PC-3 (cell line): ENCODE measurements around the gene PPFIBP1. TPM values are rescaled to one million over a fixed set of nuclear protein-coding genes. Genes with fewer than 3 reads are reported as not detected.
"Not testable (repeated sequence)": the region's sequence is repeated elsewhere in the genome, so short reads cannot be mapped to it uniquely, and the experiment has no call there.

Experiments
- ATAC-seq: fragments of 200-7000 bp; cut with Tn5 transposase; 2 replicates; pipeline ENCODE4 v1.9.1; 2020; ENCODE audit warnings: mild to moderate bottlenecking, moderate library complexity
- BruUV-seq: library from RNA; stranded (reverse); fragments of 400-500 nt; replicated peaks from 2 replicates; lab custom pipeline; 2021; lab: Mats Ljungman, UMichigan
- CTCF ChIA-PET: fragments of 300-600 bp; sonication (Branson Sonifier 250); formaldehyde crosslinking; loops from one replicate; lab custom pipeline; 2022; ENCODE audit warnings: antibody characterized with exemption; lab: Charles Lee
- POLR2A ChIA-PET: fragments of 300-600 bp; sonication (Branson Sonifier 250); formaldehyde crosslinking; loops from one replicate; lab custom pipeline; 2022; ENCODE audit warnings: antibody characterized with exemption; ENCODE audit not compliant: unreplicated experiment; lab: Charles Lee
- DNase-seq: peaks from one replicate; pipeline ENCODE4 v3.0.0-alpha.2; 2015
- H2AFZ ChIP-seq: fragments of 300-600 bp; sonication (generic); 2 replicates; pipeline ENCODE4 v1.6.0; 2016; ENCODE audit warnings: antibody characterized with exemption, low read length
- H3F3A ChIP-seq: fragments of 300-600 bp; sonication (generic); one replicate; pipeline ENCODE4 v1.6.0; 2017; ENCODE audit warnings: antibody characterized with exemption, low read length, control low read depth, mild to moderate bottlenecking; ENCODE audit not compliant: unreplicated experiment
- H3K27ac ChIP-seq: fragments of 300-600 bp; sonication (generic); 2 replicates; pipeline ENCODE4 v1.5.1; 2016; ENCODE audit warnings: mild to moderate bottlenecking, low read length
- H3K27me3 ChIP-seq: fragments of 300-600 bp; sonication (generic); 2 replicates; pipeline ENCODE4 v1.6.1; 2016; ENCODE audit warnings: low read length, mixed read lengths
- H3K36me3 ChIP-seq: fragments of 300-600 bp; sonication (generic); 2 replicates; pipeline ENCODE4 v1.6.1; 2016; ENCODE audit warnings: low read depth, mixed run types, low read length, mixed read lengths
- H3K4me1 ChIP-seq: fragments of 300-600 bp; sonication (generic); 2 replicates; pipeline ENCODE4 v1.5.1; 2016; ENCODE audit warnings: low read length; ENCODE audit not compliant: insufficient read depth
- H3K4me2 ChIP-seq: fragments of 300-600 bp; sonication (generic); 2 replicates; pipeline ENCODE4 v1.6.0; 2016; ENCODE audit warnings: low read length
- H3K4me3 ChIP-seq: fragments of 300-600 bp; sonication (generic); 2 replicates; pipeline ENCODE4 v1.5.1; 2016; ENCODE audit warnings: mild to moderate bottlenecking, low read length, mixed read lengths
- H3K79me2 ChIP-seq: fragments of 300-600 bp; sonication (generic); 2 replicates; pipeline ENCODE4 v1.6.1; 2017; ENCODE audit warnings: low read length, mixed read lengths
- H3K9ac ChIP-seq: fragments of 300-600 bp; sonication (generic); 2 replicates; pipeline ENCODE4 v1.6.0; 2016; ENCODE audit warnings: mild to moderate bottlenecking, low read length
- H3K9me2 ChIP-seq: fragments of 300-600 bp; sonication (generic); replicated peaks from 2 replicates; pipeline ENCODE4 v1.6.1; 2016; ENCODE audit warnings: mixed run types, low read length, mixed read lengths
- H3K9me3 ChIP-seq: fragments of 300-600 bp; sonication (generic); 2 replicates; pipeline ENCODE4 v1.6.1; 2016; ENCODE audit warnings: low read length, mixed read lengths
- H4K20me1 ChIP-seq: fragments of 300-600 bp; sonication (generic); 2 replicates; pipeline ENCODE4 v1.6.1; 2016; ENCODE audit warnings: low read length, mixed read lengths
- EZH2 ChIP-seq: fragments of 300-600 bp; sonication (generic); IDR thresholded peaks from one replicate; pipeline ENCODE4 v1.6.1; 2017; ENCODE audit warnings: antibody characterized with exemption, mild to moderate bottlenecking, low read length; ENCODE audit not compliant: unreplicated experiment
- EZH2phosphoT487 ChIP-seq: fragments of 300-600 bp; sonication (generic); IDR thresholded peaks from 2 replicates; pipeline ENCODE4 v1.6.1; 2018; ENCODE audit warnings: mild to moderate bottlenecking, antibody characterized with exemption, low read length, borderline replicate concordance
- intact Hi-C: fragments of 100-400 bp; cut with micrococcal nuclease; formaldehyde crosslinking; loops from 2 replicates; pipeline ENCODE4 v1.9.0; 2023
- total RNA-seq: library from RNA; depleted of rRNA; stranded (reverse); fragments of >200 nt; gene quantifications from 2 replicates; pipeline ENCODE4 v1.2.3, GENCODE V29; 2014
- TF ChIP-seq, protein P1 (sequence below): fragments of 300-600 bp; sonication (generic); conservative IDR thresholded peaks from 2 replicates; pipeline ENCODE4 v1.5.1; 2017; ENCODE audit warnings: antibody characterized with exemption, low read depth, mild to moderate bottlenecking, low read length

PPFIBP1 gene
- total RNA-seq, 1 experiment from 2014 or later, result 56.9 TPM

GRCh38 chr12:27582445-27582844 is 58.4 kb downstream of the PPFIBP1 start:
- H3K79me2 ChIP-seq, result peaks cover 29% of the 10 kb centered on the region
- H3K9me3 ChIP-seq, POLR2A ChIA-PET, H3K27me3 ChIP-seq, BruUV-seq, CTCF ChIA-PET, H2AFZ ChIP-seq, H3K4me1 ChIP-seq, ATAC-seq, H3K9ac ChIP-seq, DNase-seq, intact Hi-C loops, H3K27ac ChIP-seq, H3K4me2 ChIP-seq, H4K20me1 ChIP-seq, H3K9me2 ChIP-seq, H3F3A ChIP-seq, H3K4me3 ChIP-seq: not testable (repeated sequence)
- H3K36me3 ChIP-seq, result peaks cover 14% of the 10 kb centered on the region; the same call in 1 of the 2 replicates

- BruUV-seq, result no TSS peak
- DNase-seq (no peak), ATAC-seq (no peak)
- H3K4me3 ChIP-seq, result no peak overlapping the region
- H3K9ac ChIP-seq, result no peak overlapping the region
- no peak overlapping the region for H3K4me2 ChIP-seq
- no peaks in the 10 kb centered on the region for H3K9me3 ChIP-seq
- CTCF ChIA-PET, result no interaction called here
- H3K36me3 ChIP-seq, result peaks cover 14% of the 10 kb centered on the region; the same call in 1 of the 2 replicates
- H3K27me3 ChIP-seq, result no peaks in the 10 kb centered on the region
- no peak overlapping the region for H3K27ac ChIP-seq
- no peak overlapping the region for H2AFZ ChIP-seq
- intact Hi-C loops, result no loop called here
- no peaks in the 10 kb centered on the region for H3F3A ChIP-seq
- peaks cover 23% of the 10 kb centered on the region for H3K79me2 ChIP-seq
- POLR2A ChIA-PET, result no interaction called here
- H4K20me1 ChIP-seq, result no peaks in the 10 kb centered on the region
- H3K4me1 ChIP-seq, result peaks cover 6% of the 10 kb centered on the region
- TF ChIP-seq, protein P1, sequence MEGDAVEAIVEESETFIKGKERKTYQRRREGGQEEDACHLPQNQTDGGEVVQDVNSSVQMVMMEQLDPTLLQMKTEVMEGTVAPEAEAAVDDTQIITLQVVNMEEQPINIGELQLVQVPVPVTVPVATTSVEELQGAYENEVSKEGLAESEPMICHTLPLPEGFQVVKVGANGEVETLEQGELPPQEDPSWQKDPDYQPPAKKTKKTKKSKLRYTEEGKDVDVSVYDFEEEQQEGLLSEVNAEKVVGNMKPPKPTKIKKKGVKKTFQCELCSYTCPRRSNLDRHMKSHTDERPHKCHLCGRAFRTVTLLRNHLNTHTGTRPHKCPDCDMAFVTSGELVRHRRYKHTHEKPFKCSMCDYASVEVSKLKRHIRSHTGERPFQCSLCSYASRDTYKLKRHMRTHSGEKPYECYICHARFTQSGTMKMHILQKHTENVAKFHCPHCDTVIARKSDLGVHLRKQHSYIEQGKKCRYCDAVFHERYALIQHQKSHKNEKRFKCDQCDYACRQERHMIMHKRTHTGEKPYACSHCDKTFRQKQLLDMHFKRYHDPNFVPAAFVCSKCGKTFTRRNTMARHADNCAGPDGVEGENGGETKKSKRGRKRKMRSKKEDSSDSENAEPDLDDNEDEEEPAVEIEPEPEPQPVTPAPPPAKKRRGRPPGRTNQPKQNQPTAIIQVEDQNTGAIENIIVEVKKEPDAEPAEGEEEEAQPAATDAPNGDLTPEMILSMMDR, result no peak
- TF ChIP-seq EZH2phosphoT487, result no peak
- H3K9me2 ChIP-seq, result no peaks in the 10 kb centered on the region
Observed at GRCh38 chr12:27583057-27583797, 59.2 kb downstream of the PPFIBP1 start.

DNA sequence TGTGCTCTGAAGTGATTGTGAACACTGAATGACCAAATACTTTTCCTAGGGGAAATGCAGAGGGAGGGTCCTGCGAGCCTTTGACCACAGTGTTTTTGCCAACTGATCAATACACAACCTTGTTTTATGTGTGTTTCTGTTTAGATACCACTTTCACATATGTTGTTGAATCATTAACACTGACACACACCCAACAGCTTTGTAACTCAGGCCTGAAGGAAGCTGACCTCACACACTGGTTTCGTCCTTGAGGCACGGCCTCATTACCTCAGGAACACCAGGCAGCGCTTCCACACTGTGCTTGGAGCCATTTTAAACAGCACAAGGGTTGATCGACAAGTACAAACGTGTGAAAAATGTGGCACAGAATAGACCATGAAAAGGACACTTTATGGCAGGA is 60.0 kb downstream of the PPFIBP1 start:
- Histone ChIP-seq H3K27ac (no peak overlapping the region), H3K4me2 (no peak overlapping the region), H3F3A (no peaks in the 10 kb centered on the region), H3K4me1 (peaks cover 14% of the 10 kb centered on the region), H3K79me2 (peaks cover 29% of the 10 kb centered on the region), H3K9ac (no peak overlapping the region), H3K9me3 (no peaks in the 10 kb centered on the region), H2AFZ (no peak overlapping the region), H3K36me3 (peaks cover 11% of the 10 kb centered on the region; the same call in 1 of the 2 replicates), H3K4me3 (no peak overlapping the region), H4K20me1 (no peaks in the 10 kb centered on the region), H3K9me2 (no peaks in the 10 kb centered on the region), H3K27me3 (no peaks in the 10 kb centered on the region)
- no peak for TF ChIP-seq EZH2phosphoT487
- TF ChIP-seq EZH2, result no peak
- TF ChIP-seq, protein P1, result no peak
- ChIA-PET POLR2A (no interaction called here), CTCF (no interaction called here)
- ATAC-seq (no peak), DNase-seq (no peak)
- intact Hi-C loops, result no loop called here
- no TSS peak for BruUV-seq
